NCI-H1694 treated with DMSO at 0.1 percent for 48 hours (cell line): Measurements from ENCODE around the gene PRAC2.

ENCODE experiments used
- DNase-seq: peaks from one replicate; lab custom pipeline; 2025; lab: John Stamatoyannopoulos, UW

PRAC2 gene

DNA sequence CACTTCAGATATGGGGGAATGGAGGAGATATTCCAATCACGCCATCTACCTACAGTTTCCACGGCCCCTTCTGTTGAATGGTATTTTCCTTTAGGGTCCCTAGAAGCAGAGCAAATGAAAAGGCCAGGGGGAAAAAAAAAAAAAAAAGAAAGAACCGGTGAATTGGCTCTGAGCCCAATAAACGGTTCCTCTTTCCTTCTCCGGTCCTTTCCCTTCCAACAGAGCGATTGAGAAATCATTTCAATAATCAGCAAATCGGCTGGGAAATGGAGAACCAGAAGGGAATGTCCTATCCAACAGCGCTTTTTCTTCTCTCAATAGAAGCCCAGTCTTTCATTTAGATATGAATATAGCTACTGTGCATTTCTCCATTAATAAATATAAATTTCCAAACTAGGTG is 32.4 kb downstream of the PRAC2 start:
- no peak for DNase-seq

DNA sequence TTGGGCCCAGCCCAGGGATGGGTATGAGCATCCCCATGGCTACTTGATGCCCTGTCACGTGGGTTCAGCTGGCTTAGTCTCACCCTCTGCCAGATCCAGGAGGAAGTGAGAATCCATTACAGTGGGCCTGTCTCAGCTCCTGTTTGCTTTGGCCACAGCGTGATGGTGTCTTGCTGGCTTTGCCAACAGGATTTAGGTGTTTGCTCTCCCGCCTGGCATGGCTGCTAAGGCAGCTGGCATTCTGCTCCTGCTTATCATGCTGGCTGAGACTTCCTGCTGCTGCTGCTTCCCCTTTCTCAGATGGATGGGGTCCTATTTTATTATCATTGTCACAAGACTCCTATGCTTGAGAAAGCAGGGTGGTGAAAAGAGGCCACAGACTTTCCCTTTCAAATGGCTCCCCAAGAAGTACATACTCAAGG is 33.9 kb downstream of the PRAC2 start:
- DNase-seq, result no peak

DNA sequence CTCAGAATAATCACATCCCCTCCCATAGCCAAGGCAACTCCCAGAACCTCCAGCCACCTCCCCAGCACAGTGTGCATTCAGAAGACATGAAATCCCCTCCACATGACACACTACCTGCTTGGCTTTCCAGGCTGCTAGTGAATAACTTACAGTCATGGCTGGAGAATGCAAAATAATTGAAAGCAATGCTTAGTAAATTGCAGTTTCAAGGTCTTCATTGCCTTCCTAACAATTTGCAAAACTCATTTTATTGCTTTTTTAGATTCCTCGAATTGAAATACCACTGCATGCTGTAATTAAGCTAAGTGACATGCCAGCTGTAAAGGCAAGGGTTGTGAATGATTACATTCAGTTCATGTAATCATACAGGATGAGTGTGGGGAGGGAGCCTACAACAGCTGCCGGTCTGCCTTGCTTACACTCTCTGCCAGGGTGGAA is 34.6 kb downstream of the PRAC2 start:
- no peak for DNase-seq

DNA sequence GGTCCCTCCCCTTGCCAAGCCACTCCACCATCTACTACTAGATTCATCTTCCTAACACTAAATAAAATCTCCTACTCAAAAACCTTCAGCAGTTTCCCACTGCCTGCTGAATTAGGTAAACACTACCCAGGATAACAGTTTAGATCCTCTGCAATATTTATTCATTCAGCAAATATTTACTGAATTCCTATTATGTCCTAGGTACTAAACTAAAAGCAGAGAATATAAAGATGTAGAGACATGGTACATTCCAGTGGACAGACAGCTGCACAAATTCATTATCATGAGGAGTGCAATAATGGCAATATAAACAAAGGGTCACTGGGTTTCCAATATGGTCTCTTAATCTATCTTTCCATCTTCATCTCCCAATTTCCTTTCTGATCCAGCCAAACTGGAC is 36.3 kb downstream of the PRAC2 start:
- no peak for DNase-seq

DNA sequence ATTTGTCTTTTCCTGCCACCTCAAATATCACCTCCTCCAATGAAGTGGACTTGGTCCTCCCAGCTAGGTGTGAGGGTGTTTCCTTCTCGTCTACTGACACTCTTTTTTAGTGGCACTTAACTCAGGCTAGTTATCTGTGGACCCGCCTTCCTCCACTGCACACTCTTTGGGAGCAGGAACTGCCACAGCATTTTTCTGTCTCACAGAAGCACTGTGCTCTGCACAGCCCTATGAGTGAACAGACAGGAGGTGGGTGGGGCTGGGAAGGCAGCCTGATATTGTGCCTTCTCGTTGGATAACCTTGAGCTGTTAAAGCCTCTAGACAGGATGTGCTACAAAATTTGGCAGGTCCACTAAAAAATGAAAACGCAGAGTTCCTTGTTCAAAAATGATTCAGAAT is 37.4 kb downstream of the PRAC2 start:
- DNase-seq, result no peak

DNA sequence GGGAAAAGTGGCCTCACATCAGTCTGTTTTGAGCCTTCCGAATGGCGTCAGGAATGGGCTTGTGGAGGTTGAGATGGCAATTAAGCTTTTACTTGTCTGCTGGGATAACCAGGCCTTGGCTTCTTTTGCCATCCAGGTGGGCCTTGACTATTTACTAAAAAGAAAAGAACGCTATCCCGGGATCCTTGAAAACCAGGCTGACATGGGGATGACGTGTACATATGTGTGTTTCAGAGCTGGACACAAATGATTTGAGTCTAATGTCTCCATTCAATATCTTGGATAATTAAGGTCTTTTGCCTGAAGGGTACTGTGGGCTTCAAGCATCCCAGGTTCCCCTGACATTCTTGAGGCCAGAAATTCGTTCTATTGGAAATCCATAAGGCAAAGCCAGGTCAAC is 38.1 kb downstream of the PRAC2 start:
- no peak for DNase-seq

DNA sequence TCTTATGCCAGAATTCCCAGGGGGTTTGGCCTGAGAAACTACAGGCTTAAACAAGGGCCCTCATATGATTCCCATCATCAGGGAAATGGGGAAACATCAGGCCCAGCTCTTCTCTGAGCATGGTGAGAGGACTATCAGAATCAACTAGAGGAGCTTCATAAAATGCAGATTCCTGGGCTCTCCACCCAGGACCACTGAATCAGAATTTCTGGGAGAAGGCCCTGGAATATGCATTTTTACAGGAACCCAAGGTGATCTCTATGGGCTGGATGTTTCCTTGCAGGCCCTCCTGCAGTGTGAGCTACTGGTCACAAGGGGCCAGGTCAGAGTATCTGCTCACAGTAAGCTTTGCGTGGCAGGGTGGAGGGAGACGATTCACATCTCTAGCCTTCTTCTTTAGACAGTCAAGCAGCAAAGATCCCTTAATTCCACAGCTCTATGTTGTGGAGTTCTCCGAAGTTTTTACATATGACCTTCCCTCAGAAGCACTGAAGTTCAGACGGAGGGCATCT is 44.3 kb downstream of the PRAC2 start:
- DNase-seq, result no peak

DNA sequence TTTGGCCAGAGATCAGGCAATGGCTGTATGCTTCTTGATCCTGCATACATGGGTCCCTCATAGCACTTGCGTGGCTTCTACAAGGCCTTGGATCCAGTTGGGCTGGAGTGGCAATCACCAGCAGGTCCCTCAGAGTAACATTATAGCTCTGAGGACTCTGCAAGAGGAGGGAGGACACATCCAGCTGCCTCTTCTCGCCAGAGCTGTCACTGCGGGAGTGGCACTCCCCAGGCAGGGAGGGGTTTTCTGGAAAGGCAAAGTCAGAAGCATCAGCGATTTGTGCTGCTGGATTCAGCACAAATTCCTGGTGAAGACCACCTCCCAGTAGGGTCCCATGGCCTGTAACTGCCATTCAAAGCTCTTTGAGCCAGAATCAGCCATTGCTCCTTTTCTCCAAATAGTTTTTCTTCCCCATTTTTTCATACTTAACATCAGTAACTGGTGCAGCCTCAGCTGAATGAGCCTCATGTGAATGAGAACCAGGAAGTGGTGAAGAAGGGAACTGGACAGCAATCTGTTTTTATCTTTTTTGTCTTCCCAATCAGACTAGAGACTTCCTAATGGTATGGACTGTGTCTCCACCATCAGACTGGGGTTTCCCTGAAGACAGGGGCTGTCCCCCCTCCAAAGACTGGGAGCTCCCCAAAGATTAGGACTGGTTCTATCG is 46.2 kb downstream of the PRAC2 start:
- DNase-seq, result no peak

DNA sequence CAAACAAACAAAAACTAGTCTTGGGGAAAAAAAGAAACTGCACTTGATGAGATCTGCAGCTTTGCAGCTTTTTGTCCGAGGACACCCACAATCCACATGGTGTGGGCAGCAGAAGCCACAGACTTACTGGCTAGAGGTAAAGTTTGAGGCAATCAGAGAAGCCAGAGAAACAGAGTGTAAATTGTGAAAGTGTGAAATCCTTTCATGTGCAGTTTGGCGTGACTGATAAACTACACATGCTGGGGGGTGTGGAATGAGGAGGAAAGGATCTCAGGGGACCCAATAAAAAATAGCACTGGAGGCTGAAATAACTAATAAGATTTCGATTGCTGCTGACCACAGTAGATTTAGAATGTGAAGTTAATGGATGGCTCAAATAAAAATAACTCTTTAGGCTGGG is 48.0 kb downstream of the PRAC2 start:
- DNase-seq, result no peak

DNA sequence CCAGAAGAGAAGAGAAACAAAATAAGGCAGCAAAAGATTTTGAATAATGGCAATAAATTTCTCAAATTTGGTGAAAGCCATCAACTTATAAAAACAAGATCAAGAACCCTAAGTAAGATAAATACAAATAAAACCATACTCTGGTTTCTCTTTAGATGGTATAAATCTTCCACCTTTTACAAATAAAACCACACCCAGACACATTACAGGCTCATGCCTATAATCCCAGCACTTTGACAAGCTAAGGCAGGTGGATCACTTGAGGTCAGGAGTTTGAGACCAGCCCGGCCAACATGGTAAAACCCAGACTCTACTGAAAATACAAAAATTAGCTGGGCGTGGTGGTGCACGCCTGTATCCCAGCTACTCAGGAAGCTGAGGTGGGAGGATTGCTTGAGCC is 50.3 kb downstream of the PRAC2 start:
- DNase-seq, result no peak
